H1 (cell line): ENCODE data around the gene DLG4. TPM values are rescaled to one million over a fixed set of nuclear protein-coding genes. Genes with fewer than 3 reads are reported as not detected.

Experiments used
- KDM4A ChIP-seq: IDR thresholded peaks from one replicate; pipeline ENCODE4 v1.7.1; 2012; ENCODE audit warnings: low read depth, mild to moderate bottlenecking, moderate library complexity, low read length, inconsistent platforms; ENCODE audit not compliant: severe bottlenecking
- POU5F1 ChIP-seq: IDR thresholded peaks from 2 replicates; pipeline ENCODE4 v1.6.1; 2011; ENCODE audit warnings: low read depth, mild to moderate bottlenecking, low read length, moderate library complexity
- polyA plus RNA-seq, 7 experiments: library from polyadenylated mRNA; depleted of rRNA in 3 of 7; stranded (reverse) in 5 of 7; unstranded in 2 of 7; fragments of >200 nt in 5 of 7; fragments of 200-250 nt in 2 of 7; gene quantifications; 1 replicate in 5 of 7; 2 replicates in 1 of 7; 4 replicates in 1 of 7; pipeline versions ENCODE4 v1.2.1 to v1.2.3, GENCODE V29; 2011 to 2013; ENCODE audit warnings: missing spikeins in 2 of 7, mixed read lengths in 2 of 7
- total RNA-seq: library from RNA; stranded (reverse); fragmentation: NEBNext Ultra II Directional; extraction: Animal tissue kit (Norgen Biotek cat#: 25700); gene quantifications from 2 replicates; pipeline ENCODE4 v1.2.1, GENCODE V29; 2021
- TF ChIP-seq, protein P1 (sequence below): IDR thresholded peaks from 2 replicates; pipeline ENCODE4 v1.6.1; 2012; ENCODE audit warnings: inconsistent platforms

DLG4 gene
- total and polyA plus RNA-seq, 2 of the 8 experiments (the other 6 are each of a cell fraction or from before 2014, with no cell fraction given), result 18.9 to 45.9 TPM

DNA sequence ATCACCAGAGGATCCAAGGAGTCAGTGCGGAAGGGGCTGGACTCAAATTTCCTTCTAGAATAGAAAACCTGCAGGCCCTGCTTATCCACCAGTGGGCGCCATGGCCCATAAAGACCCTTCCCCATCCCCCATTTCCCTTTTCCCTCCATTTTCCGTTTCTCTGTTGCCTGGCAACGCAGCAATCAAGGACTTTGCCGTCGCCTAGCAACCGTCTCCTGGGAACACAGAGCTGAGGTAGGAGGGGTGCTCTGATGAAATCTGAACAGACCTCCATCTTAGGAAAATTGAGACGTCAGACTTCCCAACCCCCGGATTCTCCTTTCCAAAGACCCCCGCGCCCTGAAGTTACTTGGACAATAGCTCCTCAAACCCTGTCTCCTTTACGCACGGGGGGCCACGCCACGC is 5.7 kb downstream of the DLG4 start (continued):
- TF ChIP-seq, protein P1, sequence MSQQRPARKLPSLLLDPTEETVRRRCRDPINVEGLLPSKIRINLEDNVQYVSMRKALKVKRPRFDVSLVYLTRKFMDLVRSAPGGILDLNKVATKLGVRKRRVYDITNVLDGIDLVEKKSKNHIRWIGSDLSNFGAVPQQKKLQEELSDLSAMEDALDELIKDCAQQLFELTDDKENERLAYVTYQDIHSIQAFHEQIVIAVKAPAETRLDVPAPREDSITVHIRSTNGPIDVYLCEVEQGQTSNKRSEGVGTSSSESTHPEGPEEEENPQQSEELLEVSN, result peak; percentile 88
- TF ChIP-seq KDM4A (no peak), POU5F1 (no peak)
